Activated B cell treated with CpG ODN at 0.5 μM for 24 hours (primary cell): Measurements from ENCODE around the gene TBX4. TPM values are rescaled to one million over a fixed set of nuclear protein-coding genes. Genes with fewer than 3 reads are reported as not detected.

Experiments
- ATAC-seq: fragments of 200-7000 bp; cut with Tn5 transposase; one replicate; pipeline ENCODE4 v1.10.0; 2021; ENCODE audit warnings: low read depth, mild to moderate bottlenecking, moderate library complexity
- CTCF ChIA-PET: fragments of 350-600 bp; sonication (Branson Sonifier 250); formaldehyde crosslinking; loops from one replicate; lab custom pipeline; 2021; ENCODE audit warnings: antibody characterized with exemption; lab: Charles Lee
- POLR2A ChIA-PET: fragments of 350-600 bp; sonication (Branson Sonifier 250); formaldehyde crosslinking; loops from one replicate; lab custom pipeline; 2021; ENCODE audit warnings: antibody characterized with exemption; lab: Charles Lee
- DNase-seq: peaks from one replicate; pipeline ENCODE4 v3.0.0; 2022
- H3K27ac Mint-ChIP-seq: one replicate; pipeline ENCODE4 v1.8.0; 2020; ENCODE audit warnings: mixed read lengths
- H3K27me3 Mint-ChIP-seq: one replicate; pipeline ENCODE4 v1.8.0; 2021; ENCODE audit warnings: mixed read lengths
- H3K36me3 Mint-ChIP-seq: one replicate; pipeline ENCODE4 v1.8.0; 2021; ENCODE audit warnings: low read depth, mixed read lengths
- H3K4me1 Mint-ChIP-seq: one replicate; pipeline ENCODE4 v1.8.0; 2021; ENCODE audit warnings: mixed read lengths
- H3K4me3 Mint-ChIP-seq: one replicate; pipeline ENCODE4 v1.8.0; 2020; ENCODE audit warnings: mild to moderate bottlenecking, mixed read lengths
- H3K9me3 Mint-ChIP-seq: one replicate; pipeline ENCODE4 v1.8.0; 2020; ENCODE audit warnings: mixed read lengths
- CTCF ChIP-seq: fragments of 200-600 bp; IDR thresholded peaks from one replicate; pipeline ENCODE4 v1.8.0; 2022; ENCODE audit warnings: antibody characterized with exemption, mild to moderate bottlenecking
- intact Hi-C: fragments of 100-400 bp; cut with micrococcal nuclease; formaldehyde crosslinking; loops from one replicate; pipeline ENCODE4 v1.15.1; 2024
- total RNA-seq: library from RNA; stranded (reverse); gene quantifications from 2 replicates; pipeline ENCODE4 v1.2.3, GENCODE V29; 2022

The TBX4 gene
- total RNA-seq, 1 donor from 2014 or later = not detected

GRCh38 chr17:61420745-61421398 lies 31.4 kb upstream of the TBX4 start:
- no peak for DNase-seq
- no peak for ATAC-seq
- peaks cover 4% of the 10 kb centered on the region for H3K4me1 Mint-ChIP-seq
- CTCF ChIA-PET = no interaction called here
- TF ChIP-seq CTCF = no peak
- H3K27me3 Mint-ChIP-seq = peaks cover 47% of the 10 kb centered on the region
- no peak overlapping the region for H3K4me3 Mint-ChIP-seq
- POLR2A ChIA-PET = no interaction called here
- H3K9me3 Mint-ChIP-seq = no peaks in the 10 kb centered on the region
- H3K36me3 Mint-ChIP-seq = no peaks in the 10 kb centered on the region
- intact Hi-C loops = no loop called here
- H3K27ac Mint-ChIP-seq = no peak overlapping the region

GRCh38 chr17:61421460-61421859 lies 30.8 kb upstream of the TBX4 start:
- no peak for TF ChIP-seq CTCF
- Mint-ChIP-seq H3K9me3 (no peaks in the 10 kb centered on the region), H3K4me1 (peaks cover 4% of the 10 kb centered on the region), H3K27me3 (peaks cover 47% of the 10 kb centered on the region), H3K27ac (no peak overlapping the region), H3K4me3 (no peak overlapping the region), H3K36me3 (no peaks in the 10 kb centered on the region)
- POLR2A ChIA-PET = no interaction called here
- DNase-seq (no peak), ATAC-seq (no peak)
- CTCF ChIA-PET = no interaction called here
- intact Hi-C loops = no loop called here

- Mint-ChIP-seq H3K27me3 (peaks cover 45% of the 10 kb centered on the region), H3K36me3 (no peaks in the 10 kb centered on the region), H3K27ac (no peak overlapping the region), H3K9me3 (no peaks in the 10 kb centered on the region), H3K4me3 (no peak overlapping the region), H3K4me1 (no peaks in the 10 kb centered on the region)
- ChIA-PET CTCF (no interaction called here), POLR2A (no interaction called here)
- intact Hi-C loops = no loop called here
- TF ChIP-seq CTCF = no peak
- DNase-seq = no peak
- no peak for ATAC-seq
Observed at GRCh38 chr17:61422116-61422799, 30.0 kb upstream of the TBX4 start.

GRCh38 chr17:61422869-61423268 lies 29.4 kb upstream of the TBX4 start:
- ChIA-PET POLR2A (no interaction called here), CTCF (no interaction called here)
- Mint-ChIP-seq H3K4me3 (no peak overlapping the region), H3K27ac (no peak overlapping the region), H3K27me3 (peaks cover 45% of the 10 kb centered on the region), H3K9me3 (no peaks in the 10 kb centered on the region), H3K36me3 (no peaks in the 10 kb centered on the region), H3K4me1 (no peaks in the 10 kb centered on the region)
- DNase-seq (no peak), ATAC-seq (no peak)
- no peak for TF ChIP-seq CTCF
- intact Hi-C loops = no loop called here

GRCh38 chr17:61423967-61424649 lies 28.1 kb upstream of the TBX4 start:
- Mint-ChIP-seq H3K36me3 (no peaks in the 10 kb centered on the region), H3K27ac (no peak overlapping the region), H3K4me3 (no peak overlapping the region), H3K4me1 (no peaks in the 10 kb centered on the region), H3K9me3 (peaks cover 2% of the 10 kb centered on the region), H3K27me3 (peaks cover 38% of the 10 kb centered on the region)
- intact Hi-C loops = no loop called here
- DNase-seq (no peak), ATAC-seq (no peak)
- POLR2A ChIA-PET = no interaction called here
- CTCF ChIA-PET = no interaction called here
- no peak for TF ChIP-seq CTCF
